Stimulated activated CD8-positive, alpha-beta memory T cell treated with anti-CD3 and anti-CD28 coated beads, Interleukin-15, amount 100 ng/mL, for 4 hours (primary cell): Measurements from ENCODE around the gene THAP6.
"Not testable (repeated sequence)": the region's sequence is repeated elsewhere in the genome, so short reads cannot be mapped to it uniquely, and the experiment has no call there.

ENCODE experiments used
- DNase-seq, 2 donors: peaks; one replicate each; pipeline ENCODE4 v3.0.0-alpha.2; 2020; ENCODE audit warnings: low read depth in 2 of 2

The THAP6 gene

DNA sequence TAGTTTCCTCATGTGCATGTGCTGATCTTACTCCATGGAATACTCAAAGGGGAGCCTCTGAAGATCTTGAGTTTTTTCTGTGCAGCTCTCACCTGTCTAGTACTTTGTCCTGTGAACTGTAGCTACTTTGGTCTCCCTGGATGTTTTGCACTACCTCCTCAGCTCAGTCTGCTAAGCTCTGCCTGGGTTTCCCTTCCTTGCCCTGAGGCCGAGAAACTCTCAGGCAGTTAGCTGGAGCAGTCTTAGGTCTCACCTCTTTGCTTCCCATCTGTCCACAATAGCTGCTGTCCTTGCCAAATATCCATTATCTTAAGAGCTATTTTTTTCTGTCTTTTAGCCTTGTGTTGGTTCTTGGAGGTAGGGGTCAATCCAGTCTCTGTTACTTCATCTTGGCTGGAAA, 11.6 kb downstream of the THAP6 start:
- no peak for DNase-seq

DNA sequence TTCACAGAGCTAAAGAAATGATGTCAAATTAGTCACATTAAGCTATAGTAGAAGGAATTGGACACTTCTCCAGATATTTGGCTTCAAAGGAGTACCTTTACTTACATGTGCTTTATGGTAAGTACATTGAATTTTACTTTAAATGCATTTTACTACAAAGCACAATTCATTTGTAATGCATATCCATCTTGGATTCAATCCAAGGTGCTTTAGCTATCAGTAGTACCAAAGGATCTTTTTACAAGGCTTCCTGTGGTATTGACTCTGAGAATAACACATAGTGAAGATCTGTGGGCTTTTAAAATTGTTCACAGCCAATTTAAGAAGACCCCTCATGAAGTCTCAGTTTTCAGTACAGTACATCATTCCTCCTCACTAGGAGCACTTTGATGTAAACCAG, 13.2 kb downstream of the THAP6 start:
- no peak for DNase-seq

DNA sequence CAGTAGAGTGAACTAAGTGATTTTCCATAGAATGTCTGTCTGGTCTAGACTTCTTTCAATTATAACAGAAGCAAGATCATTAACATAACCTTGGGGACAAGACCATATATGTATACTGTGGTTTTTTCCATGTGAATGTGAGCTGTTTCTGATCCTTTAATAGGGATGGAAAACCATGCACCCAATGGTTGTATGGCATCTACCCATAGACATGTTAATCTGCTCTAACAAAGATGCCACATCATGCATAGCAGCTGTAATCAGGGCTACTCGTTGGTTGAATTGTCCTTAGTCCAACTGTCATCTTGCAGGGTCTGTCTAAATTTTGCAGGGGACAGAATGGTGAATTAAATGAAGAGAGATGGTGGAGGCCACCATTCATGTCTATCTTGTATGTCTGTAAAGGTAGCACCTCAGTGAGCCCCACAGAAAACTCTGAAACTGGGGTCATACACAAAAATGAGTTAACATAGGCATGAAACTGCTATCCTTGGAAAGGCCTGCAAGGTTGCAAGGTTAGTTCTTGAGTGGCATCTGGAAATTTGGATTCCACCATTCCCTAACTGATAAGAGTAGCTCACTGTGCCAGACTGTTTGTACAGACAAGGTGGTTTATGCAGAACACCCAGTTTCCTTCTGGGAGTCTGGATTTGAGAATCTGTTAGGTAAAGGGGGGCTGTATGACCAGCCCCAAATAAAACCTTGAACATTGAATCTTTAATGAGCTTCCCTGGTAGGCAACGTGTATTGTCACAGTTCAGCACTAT, 16.5 kb downstream of the THAP6 start:
- no peak for DNase-seq

DNA sequence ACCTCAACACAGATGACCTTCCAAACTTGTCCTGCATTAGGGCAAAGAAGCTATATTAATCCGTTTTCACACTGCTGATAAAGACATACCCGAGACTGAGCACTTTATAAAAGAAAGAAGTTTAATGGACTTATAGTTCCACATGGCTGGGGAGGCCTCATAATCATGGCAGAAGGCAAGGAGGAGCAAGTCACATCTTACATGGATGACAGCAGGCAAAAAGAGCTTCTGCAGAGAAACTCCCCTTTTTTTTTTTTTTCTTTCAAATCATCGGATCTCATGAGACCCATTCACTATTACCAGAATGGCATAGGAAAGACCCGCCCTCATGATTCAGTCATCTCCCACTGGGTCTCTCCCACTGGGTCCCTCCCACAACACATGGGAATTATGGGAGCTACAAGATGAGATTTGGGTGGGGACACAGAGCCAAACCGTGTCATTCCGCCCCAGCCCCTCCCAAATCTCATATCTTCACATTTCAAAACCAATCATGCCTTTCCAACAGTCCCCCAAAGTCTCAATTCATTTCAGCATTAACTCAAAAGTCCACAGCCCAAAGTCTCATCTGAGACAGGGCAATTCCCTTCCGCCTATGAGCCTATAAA, 17.4 kb downstream of the THAP6 start:
- not testable (repeated sequence) for DNase-seq

DNA sequence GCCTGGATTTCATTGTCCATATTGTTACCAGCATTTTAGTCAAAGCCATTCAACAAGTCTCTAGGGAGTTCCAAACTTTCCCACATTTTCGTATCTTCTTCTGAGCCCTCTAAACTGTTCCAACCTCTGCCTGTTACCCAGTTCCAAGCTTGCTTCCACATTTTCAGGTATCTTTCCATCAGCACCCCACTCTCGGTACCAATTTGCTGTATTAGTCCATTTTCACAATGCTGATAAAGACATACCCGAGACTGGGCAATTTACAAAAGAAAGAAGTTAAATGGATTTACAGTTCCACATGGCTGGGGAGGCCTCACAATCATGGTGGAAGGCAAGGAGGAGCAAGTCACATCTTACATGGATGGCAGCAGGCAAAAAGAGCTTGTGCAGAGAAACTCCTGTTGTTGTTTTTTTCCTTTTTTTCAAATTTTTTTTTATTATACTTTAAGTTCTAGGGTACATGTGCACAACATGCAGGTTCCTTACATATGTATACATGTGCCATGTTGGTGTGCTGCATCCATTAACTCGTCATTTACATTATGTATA, 19.1 kb downstream of the THAP6 start:
- not testable (repeated sequence) for DNase-seq

DNA sequence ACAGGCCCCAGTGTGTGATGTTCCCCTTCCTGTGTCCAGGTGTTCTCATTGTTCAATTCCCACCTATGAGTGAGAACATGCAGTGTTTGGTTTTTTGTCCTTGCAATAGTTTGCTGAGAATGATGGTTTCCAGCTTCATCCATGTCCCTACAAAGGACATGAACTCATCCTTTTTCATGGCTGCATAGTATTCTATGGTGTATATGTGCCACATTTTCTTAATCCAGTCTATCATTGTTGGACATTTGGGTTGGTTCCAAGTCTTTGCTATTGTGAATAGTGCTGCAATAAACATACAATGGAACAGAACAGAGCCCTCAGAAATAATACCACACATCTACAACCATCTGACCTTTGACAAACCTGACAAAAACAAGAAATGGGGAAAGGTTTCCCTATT, 19.7 kb downstream of the THAP6 start:
- not testable (repeated sequence) for DNase-seq

DNA sequence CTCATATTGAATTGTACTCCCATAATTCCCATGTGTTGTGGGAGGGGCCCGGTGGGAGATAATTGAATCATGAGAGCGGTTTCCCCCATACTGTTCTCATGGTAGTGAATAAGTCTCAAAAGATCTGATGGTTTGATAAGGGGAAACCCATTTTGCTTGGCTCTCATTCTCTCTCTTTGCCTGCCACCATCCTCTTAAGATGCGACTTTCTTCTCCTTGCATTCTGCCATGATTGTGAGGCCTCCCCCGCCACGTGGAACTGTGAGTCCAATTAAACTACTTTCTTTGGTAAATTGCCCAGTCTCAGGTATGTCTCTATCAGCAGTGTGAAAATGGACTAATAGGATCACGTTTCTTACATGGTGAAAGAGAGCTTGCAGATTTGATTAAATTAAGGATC, 23.0 kb downstream of the THAP6 start:
- not testable (repeated sequence) for DNase-seq

DNA sequence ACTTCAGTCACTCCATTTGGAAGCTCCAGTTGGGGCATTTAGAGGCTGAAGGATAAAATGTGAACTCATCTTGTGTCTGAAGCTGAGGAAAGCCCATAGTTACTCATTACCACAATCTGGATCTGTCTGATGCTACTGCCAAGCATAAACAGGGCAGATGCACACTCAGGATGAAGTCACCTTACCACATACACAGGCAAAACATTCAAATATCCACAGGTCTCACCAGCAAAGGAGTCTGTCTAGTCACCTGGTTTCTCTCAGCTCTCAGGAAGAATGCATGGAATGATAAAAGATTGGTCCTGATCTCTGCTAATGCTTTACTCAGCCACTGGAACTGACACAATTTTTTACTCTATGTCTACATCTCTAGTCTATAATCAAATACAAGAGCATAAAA, 28.6 kb downstream of the THAP6 start:
- no peak for DNase-seq

DNA sequence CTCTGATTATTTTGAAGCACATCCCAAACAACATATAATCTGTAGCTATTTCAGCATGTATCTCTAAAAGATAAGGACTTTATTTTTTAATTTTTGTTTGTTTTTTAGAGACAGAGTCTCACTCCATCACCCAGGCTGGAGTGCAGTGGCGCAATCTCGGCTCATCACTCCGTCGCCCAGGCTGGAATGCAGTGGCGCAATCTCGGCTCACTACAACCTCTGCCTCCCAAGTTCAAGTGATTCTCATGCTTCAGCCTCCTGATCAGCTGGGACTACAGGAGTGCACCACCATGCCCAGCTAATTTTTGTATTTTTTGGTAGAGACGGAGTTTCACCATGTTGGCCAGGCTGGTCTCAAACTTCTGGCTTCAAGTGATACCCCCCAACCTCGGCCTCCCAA, 29.9 kb downstream of the THAP6 start:
- DNase-seq, result not testable (repeated sequence)

DNA sequence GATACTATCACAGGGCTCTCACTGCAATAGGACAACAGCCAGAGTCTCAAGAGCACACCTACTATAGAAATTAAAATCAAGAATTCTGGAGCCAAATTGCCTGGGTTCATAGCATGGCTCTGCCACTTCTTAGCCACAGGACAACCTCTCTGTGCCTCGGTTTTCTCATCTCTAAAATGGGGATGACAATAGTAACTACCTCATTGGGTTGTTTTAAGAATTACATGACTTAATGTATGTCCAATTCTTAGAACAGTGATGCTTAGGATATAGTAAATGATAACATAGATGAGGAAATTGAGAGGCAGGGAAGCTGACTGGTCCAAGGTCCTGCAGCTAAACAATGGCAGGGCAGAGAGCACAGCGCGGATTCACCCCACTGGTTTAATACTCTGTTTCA, 30.6 kb downstream of the THAP6 start:
- DNase-seq, result no peak

DNA sequence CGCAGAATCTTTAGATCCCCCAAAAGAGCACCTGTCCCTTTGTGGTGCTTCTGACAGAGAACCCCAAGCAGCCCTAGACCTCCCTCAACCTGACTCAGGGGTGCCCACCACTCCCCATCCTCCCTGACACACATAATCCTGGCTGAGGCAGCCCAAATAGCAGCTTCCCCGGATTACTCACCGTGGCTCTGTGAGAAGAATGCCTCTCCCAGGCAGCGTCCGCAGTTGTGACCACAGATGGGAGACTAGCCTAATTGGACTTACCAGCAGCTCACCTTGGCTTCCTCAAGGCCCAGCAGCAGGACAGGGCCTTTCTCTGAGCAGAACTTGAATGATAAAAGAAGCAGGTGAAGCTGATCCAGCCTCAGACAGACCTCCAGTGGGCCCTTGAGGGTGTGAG, 31.3 kb downstream of the THAP6 start:
- DNase-seq, result no peak

DNA sequence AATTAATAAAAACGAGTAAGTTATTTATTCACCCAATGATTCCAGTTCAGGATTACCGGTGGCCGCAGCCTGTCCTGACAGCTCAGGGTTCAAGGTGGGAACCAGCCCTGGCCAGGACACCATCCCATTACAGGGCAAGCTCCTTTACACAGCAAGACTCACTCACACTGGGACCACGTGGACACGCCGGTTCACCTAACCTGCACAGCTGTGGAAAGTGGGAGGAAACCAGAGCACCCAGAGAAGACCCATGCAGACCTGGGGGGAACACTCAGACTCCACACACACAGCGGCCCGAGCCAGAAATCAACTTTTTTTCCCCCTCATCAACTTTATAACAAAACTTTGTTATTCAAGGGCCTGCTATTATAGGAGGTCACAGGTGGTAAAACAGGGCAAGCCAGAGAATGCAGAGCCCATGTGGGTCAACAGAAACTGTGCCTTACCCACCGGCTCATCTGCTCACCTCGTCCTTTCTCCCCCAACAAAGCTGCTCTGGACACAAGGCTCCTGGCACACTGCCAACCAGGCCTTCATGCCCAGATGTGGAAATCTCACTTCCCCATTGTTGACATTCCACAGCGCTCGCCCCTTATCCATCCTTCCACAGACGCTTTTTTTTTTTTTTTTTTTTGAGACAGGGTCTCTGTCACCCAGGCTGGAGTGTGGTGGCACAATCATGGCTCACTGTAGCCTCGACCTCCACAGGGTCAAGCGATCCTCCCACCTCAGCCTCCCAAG, 33.5 kb downstream of the THAP6 start:
- no peak for DNase-seq

DNA sequence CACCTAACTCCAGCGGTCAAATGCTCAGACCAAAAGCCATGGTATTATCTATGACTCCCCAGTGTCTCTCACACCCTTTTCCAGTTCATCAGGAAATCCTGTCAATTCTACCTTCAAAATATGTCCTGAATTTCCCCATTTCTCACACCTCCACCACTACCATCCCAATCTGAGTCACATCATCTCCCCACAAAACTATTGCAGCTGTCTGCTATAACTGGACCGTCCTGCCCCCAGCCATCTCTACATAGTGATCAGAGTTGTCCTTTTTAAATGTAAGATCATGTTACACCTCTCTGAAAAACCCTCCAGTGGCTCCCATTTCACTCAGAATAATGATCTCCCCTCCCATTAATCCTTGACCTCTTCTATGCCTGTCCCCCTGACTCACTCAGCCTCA, 34.7 kb downstream of the THAP6 start:
- DNase-seq, result no peak

DNA sequence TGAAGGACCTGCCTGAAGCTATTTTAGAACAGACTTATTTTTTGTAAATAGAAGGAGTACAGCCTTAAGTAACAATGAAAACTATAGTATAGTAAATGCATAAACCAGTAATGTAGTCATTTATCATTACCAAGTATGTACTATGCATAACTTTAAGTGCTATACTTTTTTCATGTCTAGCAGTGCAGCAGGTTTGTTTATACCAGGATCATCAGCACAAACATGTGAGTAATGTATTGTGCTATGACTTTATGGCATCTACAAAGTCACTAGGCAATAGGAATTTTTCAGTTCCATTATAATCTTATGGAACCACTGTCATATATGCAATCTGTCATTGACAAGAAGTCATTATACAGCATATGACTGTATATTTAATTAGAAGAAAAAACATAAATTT, 38.2 kb downstream of the THAP6 start:
- no peak for DNase-seq

DNA sequence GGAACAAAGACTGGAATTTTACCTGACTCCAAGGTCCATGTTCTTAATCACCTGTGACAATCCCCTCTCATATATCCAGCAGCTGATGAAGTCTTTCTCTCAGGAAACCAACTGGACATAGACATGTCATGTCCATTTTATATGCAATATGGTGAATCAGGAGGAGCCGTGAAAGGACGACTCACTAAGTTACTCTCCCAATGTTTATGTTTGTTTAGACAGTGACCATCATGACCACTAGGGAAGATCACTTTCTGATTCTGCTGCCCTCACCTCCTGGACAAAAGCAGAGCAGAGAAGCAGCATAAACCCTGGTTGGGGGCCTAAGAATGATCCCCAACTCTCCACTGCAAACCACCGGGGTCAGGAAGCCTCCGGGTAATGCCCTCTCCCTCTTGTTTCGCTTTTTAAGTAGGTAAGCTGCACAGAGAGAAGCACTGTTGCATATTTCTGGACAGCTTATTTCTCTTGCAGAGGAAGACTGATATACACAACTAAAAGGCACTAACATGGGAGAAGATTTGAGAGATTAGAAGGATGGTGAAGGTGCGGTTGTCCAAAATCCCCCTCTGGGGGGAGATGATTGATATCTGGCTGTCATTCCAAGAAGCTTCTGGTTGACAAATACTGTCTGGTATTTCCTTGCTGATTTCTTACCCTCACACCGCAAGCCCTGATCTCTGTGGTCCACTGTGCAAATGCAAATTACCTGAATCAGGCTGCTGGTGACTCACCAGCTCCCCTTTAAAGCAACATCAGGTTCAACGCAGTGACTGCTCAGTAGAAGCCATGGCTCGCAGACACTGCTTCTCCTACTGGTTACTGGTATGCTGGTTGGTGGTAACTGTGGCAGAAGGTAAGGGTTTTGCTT, 41.3 kb downstream of the THAP6 start, which contains the start of gene ODAPH:
Gene ODAPH, plus strand, starts transcription at position 773 of the 871 bp plus-strand sequence. Its CDS starts 17 bp downstream, at position 790.
- peak in 1 of 2 donors; percentile 1 for DNase-seq

DNA sequence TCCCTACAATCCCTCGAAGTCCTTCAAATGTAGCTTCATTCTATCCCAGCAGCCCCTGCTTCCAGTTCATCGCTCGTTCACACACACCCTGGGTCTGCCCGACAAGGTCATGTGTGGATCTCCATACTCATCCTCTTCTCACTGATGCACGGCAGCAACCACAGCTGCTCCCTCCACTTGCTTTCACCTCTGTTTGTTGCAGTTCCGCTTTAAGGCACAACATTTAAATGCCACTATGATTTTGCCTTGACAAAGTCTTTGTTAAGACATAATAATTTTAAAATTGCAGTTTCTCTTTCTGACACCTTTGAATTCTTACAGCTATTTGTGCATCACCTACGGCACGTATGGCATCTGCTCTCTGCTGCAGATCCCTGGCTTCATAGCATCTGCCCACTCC, 43.4 kb downstream of the THAP6 start:
- DNase-seq, result no peak

DNA sequence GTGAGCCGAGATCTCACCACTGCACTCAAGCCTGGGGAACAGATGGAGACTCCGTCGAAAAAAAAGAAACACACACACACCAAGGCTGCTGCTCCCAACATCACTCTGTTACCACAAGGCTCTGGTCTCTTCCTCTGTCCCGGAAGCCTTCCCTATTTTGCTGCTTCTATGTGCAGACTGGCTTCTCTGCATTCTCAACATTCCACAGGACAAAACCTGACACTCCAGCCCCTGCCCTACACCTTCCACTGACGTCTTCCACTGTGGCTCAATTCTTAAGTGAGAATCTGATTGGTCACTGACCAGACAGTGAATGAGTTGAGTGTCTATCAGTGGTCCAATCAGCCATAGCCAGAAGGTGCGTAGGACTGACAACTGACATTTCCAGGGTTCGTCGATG, 47.5 kb downstream of the THAP6 start:
- no peak for DNase-seq

DNA sequence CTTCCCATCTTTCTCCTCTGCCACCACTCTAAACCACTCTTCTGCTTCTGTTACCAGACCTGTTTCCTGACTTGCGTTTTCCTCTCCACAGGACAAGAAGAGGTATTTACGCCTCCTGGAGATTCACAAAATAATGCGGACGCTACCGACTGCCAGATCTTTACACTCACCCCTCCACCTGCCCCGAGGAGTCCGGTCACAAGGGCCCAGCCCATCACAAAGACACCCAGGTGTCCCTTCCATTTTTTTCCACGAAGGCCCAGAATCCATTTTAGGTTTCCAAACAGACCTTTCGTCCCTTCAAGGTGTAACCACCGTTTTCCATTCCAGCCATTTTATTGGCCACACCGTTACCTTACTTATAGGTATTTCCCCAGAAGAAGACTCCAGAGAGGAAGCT, 49.8 kb downstream of the THAP6 start:
- no peak for DNase-seq

DNA sequence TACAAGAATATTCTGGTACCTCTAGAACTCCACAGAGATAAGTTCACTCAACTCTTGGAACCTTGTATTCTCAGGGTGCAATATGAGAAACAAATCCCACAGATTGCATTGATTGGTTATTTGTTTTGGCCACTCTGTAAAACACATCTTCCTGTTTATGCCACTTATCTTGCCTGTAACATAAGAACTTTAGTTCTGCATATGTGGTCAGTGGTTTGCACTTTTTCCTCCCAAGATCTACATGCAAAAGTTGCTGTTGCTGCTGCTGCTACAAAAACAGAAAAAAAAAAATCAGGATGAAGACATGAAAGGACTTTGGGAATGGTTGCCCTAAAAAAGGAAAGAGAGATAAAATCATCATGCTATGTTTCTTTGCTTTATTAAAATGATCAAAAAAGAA, 51.2 kb downstream of the THAP6 start:
- no peak for DNase-seq

DNA sequence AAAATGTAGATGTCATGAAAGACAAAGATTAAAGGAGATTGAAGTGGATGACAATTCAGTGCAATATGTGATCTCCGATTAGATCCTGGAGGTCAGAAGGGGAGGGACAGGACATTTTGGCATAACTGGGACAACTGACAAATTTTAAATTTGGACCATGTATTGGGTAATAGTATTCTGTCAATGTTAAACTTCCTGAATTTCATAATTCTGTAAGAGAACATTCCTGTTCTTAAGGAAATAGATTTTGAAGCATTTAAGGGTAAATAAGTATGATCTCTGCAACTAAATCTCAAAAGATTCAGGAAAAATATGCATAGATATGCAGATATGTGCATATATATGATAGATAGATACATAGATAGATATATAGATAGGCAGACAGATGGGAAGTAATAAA, 52.6 kb downstream of the THAP6 start:
- DNase-seq, result no peak

DNA sequence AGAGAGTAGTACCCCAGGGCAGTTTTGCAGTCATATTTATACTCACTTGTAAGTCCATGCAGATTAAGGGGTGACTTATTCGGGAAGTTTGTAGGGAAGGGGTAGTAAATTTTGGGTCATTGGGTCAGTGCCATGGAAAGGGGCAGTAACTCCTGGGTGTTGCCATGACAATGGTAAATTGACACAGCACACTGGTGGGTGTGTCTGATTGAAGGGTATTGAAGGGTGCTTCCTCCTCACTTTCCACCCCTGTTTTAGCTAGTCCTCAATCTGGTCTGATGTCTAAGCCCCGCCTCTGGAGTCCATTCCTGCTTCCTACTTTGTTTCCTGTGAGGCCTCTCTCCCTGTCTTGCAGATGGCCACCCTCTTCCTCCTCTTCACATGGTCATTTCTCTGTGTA, 53.5 kb downstream of the THAP6 start:
- DNase-seq, result no peak
